ENCODE measurements around the gene CASK.

Gene CASK

GRCh38 chrX:41502004-41502403, 421.4 kb downstream of the CASK start:
- DNase-seq = no peak

GRCh38 chrX:41499984-41500383, 423.4 kb downstream of the CASK start:
- DNase-seq = no peak

GRCh38 chrX:41499195-41499594, 424.2 kb downstream of the CASK start:
- no peak for DNase-seq

- DNase-seq = no peak
These were observed 431.9 kb downstream of the CASK start for GRCh38 chrX:41491267-41492004.

GRCh38 chrX:41490446-41490845, 432.9 kb downstream of the CASK start:
- no peak for DNase-seq

- no peak for DNase-seq
These were observed 441.1 kb downstream of the CASK start for GRCh38 chrX:41482154-41482850.

- DNase-seq = peak; percentile 12
These were observed 441.9 kb downstream of the CASK start for GRCh38 chrX:41481264-41482109.

GRCh38 chrX:41480508-41481260, 442.7 kb downstream of the CASK start:
- no peak for DNase-seq

- no peak for DNase-seq
These were observed 444.9 kb downstream of the CASK start for GRCh38 chrX:41478381-41478911.

GRCh38 chrX:41475591-41476241, 447.6 kb downstream of the CASK start:
- DNase-seq = no peak

GRCh38 chrX:41475191-41475590, 448.2 kb downstream of the CASK start:
- no peak for DNase-seq

- no peak for DNase-seq
These were observed 448.6 kb downstream of the CASK start for GRCh38 chrX:41474726-41475100.

GRCh38 chrX:41473936-41474725, 449.2 kb downstream of the CASK start:
- no peak for DNase-seq

GRCh38 chrX:41472231-41472815, 451.0 kb downstream of the CASK start:
- DNase-seq = no peak

- no peak for DNase-seq
These were observed 451.6 kb downstream of the CASK start for GRCh38 chrX:41471786-41472185.

- DNase-seq = no peak
These were observed 452.6 kb downstream of the CASK start for GRCh38 chrX:41470706-41471105.

GRCh38 chrX:41468647-41469323, 454.6 kb downstream of the CASK start:
- no peak for DNase-seq
